ACHN (cell line): ENCODE measurements around the gene CFD.
"Not testable (repeated sequence)": the region's sequence is repeated elsewhere in the genome, so short reads cannot be mapped to it uniquely, and the experiment has no call there.

Experiments
- DNase-seq: peaks from one replicate; pipeline ENCODE4 v3.0.0-alpha.2; 2015
- in situ Hi-C: cut with HindIII; loops from 2 replicates; pipeline ENCODE4 v1.10.0; 2017; ENCODE audit warnings: low sequenced_read_pairs, low pct_ligation_motif_present, low pct_unique_long_range_greater_than_20kb

Gene CFD

GRCh38 chr19:867855-868457, 8.5 kb downstream of the CFD start:
- in situ Hi-C loops = no loop called here
- DNase-seq = no peak

GRCh38 chr19:868458-869244, 9.2 kb downstream of the CFD start:
- in situ Hi-C loops = no loop called here
- no peak for DNase-seq

- peak; percentile 44 for DNase-seq
These were observed 10.0 kb downstream of the CFD start for GRCh38 chr19:869245-870177.

GRCh38 chr19:870314-870713, 10.8 kb downstream of the CFD start:
- DNase-seq = no peak
- in situ Hi-C loops = no loop called here

More at GRCh38 chr19:869245-870177, 10.0 kb downstream of the CFD start:
- in situ Hi-C loops = no loop called here

GRCh38 chr19:870963-871401, 11.5 kb downstream of the CFD start:
- no peak for DNase-seq
- in situ Hi-C loops = no loop called here

- in situ Hi-C loops = no loop called here
- DNase-seq = no peak
These were observed 12.2 kb downstream of the CFD start for GRCh38 chr19:871446-872265.

- no peak for DNase-seq
- in situ Hi-C loops = no loop called here
These were observed 12.9 kb downstream of the CFD start for GRCh38 chr19:872266-872951.

GRCh38 chr19:873084-873483, 13.6 kb downstream of the CFD start:
- in situ Hi-C loops = no loop called here
- peak; percentile 25 for DNase-seq

- DNase-seq = no peak
- in situ Hi-C loops = no loop called here
These were observed 14.1 kb downstream of the CFD start for GRCh38 chr19:873561-874041.

GRCh38 chr19:875265-875879, 15.9 kb downstream of the CFD start:
- in situ Hi-C loops = no loop called here

GRCh38 chr19:876089-876488, 16.6 kb downstream of the CFD start:
- in situ Hi-C loops = no loop called here
- DNase-seq = no peak

More at GRCh38 chr19:875265-875879, 15.9 kb downstream of the CFD start:
- no peak for DNase-seq

- no peak for DNase-seq
- in situ Hi-C loops = no loop called here
These were observed 17.4 kb downstream of the CFD start for GRCh38 chr19:876780-877314.

GRCh38 chr19:877992-878660, 18.7 kb downstream of the CFD start:
- in situ Hi-C loops, DNase-seq: not testable (repeated sequence)

GRCh38 chr19:878751-879561, 19.5 kb downstream of the CFD start:
- DNase-seq, in situ Hi-C loops: not testable (repeated sequence)

- in situ Hi-C loops = no loop called here
- DNase-seq = no peak
These were observed 20.4 kb downstream of the CFD start for GRCh38 chr19:879711-880438.
